Occipital lobe (tissue), 2 donors: ENCODE data around the gene SLC22A31. TPM values are rescaled to one million over a fixed set of nuclear protein-coding genes. Genes with fewer than 3 reads are reported as not detected.
"Not testable (repeated sequence)": the region's sequence is repeated elsewhere in the genome, so short reads cannot be mapped to it uniquely, and the experiment has no call there.

Experiments used
- DNase-seq: peaks from one replicate; lab custom pipeline; 2025; lab: John Stamatoyannopoulos, UW
- total RNA-seq: library from RNA; depleted of rRNA; stranded (reverse); fragments of >200 nt; gene quantifications from one replicate; pipeline ENCODE4 v1.2.3, GENCODE V29; 2014

The SLC22A31 gene
- total RNA-seq, result not detected

DNA sequence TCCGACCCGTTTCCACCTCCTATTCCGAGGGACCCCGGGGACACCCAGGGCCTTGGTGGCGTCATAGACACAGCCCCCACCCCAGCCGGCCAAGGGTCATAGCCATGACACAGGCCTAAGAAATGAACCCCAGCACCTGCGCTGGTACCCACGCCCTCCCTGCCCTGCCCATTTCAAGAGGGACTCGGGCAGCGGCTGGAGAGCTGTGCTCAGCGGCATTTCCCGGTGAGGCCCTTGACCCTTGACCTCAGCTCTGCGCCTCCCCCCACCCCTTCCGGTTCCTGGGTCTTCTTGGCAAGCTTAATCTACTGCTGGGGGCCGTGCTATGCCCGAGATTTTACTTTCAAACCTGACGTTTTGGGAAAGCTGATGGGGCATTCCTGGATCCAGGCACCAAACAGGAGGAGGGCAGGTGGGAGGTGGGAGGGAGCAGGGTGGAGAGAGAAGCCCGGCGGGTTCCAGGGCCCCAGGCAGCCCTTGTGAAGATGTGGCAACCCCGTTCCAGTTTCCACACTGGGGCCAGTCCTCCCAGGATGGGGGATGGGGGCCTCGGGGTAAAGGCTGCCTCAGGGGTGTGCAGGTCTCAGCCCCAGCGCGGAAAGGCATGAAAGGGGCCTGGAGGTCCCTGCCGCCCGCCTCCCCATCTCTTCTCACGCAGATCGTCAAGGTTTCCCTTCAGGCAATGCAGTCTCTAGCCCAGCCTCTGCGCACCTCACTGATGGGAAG lies at the start of gene SLC22A31:
Gene SLC22A31, minus strand, starts transcription at position 414 of the 726 bp plus-strand sequence. Its CDS starts 36 bp downstream, at position 378.
- no peak for DNase-seq

DNA sequence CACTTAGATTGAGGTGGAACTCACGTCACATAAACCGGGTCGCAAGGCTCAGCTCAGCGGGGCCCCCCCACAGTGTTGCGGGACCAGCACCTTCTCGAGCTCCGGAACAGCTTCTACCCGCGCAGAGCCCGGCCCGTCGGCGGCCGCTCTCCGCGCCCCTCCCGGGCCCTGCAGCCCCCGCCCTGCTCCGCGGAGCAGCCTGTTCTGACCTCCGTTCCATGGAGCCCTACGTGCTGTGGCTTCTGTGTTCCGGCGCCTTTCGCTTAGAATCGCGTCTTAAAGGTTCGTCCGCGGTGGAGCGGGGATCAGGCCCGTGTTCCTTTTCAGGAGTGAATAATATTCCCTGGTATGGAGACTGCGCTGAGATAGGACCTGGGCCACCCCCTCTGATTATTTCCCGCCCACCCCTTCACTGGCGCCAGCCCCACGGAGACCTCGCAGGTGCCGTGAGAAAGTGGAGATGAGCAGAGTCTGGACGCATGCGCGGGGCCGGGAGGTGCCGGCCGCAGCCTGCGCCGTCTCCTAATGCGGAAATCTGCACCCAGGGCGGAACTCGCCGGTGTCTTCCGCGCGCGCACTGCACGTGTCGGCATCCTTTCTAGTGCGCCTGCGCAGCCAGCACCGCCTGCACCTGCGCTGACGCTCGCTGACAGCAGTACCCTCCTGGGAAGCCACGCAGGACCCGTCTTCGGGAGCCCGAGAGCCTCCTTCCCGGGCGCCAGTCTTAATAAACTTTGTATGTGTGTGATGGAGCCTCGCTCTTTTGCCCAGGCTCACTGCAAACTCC lies 48.1 kb upstream of the SLC22A31 start:
- DNase-seq, result no peak

DNA sequence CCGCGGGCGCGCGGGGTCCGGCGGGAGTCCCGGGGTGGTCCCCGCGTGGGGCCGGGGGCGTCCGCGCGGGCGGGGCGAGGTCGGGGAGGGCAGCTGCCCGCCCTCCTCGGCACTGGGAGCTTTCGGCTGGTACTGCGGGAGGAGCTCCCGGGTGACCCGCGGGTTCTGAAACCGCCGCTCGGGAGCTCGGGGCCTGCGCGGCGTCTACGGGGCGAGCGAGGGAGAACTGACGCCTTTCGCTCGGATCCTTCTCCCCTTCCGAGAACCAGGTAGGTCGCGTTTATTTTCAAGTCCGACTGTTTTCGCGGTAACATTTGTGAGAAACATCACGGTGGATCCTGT lies 47.4 kb upstream of the SLC22A31 start:
- DNase-seq, result not testable (repeated sequence)

DNA sequence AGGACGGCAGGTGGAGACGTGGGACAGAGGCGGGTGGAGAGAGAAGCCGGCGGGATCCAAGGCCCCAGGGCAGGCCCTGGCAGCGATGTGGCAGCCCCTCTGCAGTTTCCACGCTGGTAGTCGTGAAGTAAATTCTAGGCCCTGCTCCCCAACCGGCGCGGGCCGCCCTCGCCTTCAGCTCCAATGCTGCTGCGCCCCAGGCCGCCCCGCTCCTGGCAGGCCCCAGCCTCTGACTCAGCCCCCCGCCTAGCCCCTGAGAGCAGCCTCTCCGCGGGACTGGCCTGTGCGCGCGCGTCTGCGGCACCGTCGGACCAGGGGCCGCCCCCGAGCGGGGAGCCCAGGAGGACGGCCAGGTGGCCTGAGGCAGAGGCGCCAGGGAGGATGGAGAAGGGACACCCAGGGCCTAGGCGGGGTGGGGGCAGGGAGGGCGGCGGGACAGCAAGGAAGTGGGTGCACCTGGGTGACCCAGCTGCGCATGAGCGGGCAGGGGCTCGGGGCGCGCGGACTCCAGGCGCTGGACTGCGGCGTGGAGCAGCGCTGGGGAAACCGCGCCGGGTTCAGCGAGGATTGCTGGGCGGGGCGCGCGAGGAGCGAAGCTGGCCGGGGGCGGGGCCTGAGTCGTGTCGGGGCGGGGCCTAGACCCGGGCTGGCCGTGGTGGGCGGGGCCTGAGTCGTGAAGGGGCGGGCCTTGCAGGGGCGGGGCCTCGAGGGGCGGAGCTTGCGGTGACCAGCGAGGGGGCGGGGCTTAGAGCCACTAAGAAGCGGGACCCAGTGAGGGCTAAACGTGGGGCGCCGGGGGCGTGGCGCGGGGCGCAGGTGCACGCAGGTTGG lies 46.8 kb upstream of the SLC22A31 start:
- peak; percentile 88 for DNase-seq

DNA sequence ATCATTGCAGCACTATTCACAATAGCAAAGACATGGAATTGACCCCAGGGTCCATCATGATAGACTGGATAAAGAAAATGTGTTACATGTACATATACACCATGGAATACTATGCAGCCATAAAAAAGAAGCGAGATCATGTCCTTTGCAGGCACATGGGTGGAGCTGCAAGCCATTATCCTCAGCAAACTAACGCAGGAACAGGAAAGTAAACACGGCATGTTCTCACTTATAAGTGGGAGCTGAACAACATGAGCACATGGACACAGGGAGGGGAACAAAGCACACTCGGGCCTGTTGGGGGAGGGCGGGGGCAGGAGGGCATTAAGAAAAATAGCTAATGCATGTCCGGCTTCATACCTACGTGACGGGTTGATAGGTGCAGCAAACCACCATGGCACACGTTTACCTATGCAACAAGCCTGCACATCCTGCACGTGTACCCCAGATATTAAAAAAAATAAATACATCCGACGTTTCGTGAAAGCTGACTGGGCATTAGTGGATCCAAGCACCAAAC lies 46.1 kb upstream of the SLC22A31 start:
- DNase-seq, result no peak

DNA sequence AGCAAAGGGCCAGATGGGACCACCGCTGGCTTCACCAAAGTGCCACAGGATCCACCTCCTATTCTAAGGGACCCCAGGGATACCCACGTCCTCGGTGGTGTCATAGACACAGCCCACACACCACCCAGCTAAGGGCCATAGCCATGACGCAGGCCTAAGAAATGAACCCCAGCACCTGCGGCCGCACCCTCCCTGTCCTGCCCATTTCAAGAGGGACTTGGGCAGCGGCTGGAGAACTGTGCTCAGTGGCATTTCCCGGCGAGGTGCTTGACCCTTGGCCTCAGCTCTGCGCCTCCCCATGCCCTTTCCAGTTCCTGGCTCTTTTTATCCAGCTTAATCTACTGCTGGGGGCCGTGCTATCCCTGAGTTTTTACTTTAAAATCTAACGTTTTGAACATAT lies 44.4 kb upstream of the SLC22A31 start:
- DNase-seq, result no peak

DNA sequence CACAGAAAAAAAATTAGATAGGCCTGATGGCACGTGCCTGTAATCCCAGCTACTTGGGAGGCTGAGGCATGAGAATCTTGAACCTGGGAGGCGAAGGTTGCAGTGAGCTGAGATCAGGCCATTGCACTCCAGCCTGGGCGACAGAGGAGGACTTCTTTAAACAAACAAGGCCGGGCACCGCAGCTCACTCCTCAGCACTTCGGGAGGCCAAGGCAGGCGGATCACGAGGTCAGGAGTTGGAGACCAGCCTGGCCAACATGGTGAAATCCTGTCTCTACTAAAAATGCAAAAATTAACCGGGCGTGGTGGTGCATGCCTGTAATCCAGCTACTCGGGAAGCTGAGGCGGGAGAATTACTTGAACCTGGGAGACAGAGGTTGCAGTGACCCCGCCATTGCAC lies 43.9 kb upstream of the SLC22A31 start:
- not testable (repeated sequence) for DNase-seq

DNA sequence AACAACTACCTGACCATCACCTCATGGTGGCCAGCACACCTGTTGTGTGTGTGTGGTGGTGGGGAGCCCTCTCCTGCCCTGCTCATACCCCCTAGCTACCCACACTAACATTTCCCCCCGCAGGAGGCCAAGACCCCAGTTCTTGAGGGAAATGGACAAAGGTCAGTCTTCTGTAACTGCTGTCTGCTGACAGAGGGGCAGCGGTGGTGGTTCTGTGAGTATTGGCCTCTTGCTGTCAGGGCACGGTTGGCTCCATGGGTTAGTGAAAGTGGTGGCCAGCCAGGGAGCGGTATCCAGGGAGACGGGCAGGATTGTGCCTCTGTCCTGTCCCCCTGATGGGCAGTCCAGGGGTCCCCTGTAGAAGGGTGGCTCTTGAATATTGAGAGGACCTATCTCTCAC lies 43.3 kb upstream of the SLC22A31 start:
- DNase-seq, result no peak

DNA sequence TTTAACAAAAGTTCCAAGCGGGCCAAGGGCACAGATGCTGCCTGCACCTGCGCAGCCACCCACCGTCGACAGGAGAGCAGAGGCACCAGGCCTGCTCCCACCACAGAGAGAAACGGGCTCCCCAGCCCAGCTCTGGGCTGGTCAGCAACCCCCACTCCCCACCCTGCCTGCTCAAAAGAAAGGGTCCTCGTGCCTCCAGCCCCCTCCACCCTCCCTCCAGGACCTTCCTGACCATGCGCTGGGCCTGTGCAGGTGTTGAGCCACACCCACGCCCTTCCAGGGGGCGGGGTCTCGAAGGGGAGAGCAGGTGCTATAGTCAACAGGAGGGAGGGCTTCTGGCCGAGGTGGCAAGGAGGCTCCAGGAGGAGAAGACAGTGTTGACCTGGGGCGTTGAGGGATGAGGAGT lies 42.5 kb upstream of the SLC22A31 start:
- DNase-seq, result no peak

DNA sequence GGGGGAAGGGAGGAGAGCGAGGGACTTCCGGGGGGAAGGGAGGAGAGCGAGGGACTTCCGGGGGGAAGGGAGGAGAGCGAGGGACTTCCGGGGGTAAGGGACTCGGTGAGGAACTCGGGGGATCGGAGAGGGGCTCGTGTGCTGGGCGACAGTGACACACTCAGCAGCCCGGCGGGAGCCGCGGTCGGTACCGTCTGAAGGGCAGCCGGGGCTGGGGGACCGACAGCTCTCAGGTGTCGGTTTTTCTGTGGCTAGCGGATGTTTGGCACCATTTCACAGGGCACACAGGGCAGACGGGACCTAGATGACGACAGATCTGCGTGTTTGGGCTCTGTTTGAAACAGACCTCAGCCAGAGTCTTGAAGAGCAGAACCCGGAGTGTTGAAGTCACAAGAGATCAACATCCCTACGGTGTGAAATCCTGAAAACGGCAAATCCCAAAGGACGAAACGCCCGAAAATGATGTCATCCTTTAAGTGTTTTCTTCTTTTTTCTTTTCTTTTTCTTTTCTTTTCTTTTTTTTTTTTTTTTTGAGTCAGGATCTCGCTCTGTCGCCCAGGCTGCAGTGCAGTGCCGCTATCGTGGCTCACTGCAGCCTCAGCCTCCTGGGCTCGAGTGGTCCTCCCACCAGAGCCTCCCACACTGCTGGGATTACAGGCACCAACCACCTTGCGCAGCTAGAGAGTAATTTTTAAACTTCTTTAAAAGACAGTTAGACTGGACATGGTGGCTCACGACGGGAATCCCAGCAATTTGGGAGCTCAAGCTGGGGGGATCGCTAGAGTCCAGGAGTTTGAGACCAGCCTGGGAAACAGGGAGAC lies 41.1 kb upstream of the SLC22A31 start:
- peak; percentile 26 for DNase-seq

DNA sequence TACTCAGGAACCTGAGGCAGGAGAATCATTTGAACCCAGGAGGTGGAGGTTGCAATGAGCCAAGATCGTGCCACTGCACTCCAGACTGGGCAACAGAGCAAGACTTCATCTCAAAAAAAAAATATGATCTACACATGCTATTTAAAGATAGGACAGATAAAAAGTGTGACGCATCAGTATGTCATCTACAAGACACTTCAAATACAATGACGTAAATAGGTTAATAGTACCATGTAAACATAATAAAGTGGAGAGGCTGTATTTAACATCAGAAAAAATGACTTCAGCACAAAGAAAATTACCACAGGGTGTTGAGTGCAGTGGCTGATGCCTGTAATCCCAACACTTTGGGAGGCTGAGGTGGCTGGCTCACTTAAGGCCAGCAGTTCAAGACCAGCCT lies 37.4 kb upstream of the SLC22A31 start:
- DNase-seq, result no peak

DNA sequence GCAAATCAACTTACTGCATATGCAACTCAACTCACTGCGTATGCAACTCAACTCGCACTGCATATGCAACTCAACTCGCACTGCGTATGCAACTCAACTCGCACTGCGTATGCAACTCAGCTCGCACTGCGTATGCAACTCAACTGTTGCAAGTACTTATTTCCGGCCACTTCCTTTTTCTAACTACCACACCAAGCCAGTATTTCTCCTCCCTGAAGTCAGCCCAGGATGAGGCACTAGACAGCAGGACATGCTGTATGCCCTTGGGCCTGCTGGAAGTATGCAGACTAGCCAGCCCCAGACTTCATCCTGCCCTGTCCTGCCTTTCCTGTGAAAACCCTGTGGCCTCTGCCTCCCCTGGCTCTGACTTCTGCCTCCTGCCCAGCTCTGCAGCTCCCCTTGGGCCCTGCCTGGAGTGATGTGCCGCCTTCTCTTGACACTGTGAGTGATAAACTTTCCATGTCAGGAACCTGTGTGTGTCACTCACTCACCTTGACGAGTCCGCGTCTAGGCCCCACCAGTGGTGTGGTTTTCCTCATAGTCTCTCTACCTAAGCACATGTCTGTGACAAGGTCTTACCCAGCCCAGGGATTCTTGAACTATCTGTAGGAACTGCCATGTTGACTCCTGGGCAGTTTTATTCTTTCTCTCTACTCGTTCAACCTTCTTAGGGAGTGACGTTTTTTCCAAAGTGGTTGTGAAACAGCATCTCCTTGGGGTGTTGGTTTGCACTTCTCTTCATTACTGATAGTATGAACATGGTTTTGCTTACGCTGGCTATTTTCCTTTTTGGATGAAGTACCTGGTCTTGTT lies 33.5 kb upstream of the SLC22A31 start:
- DNase-seq, result no peak

DNA sequence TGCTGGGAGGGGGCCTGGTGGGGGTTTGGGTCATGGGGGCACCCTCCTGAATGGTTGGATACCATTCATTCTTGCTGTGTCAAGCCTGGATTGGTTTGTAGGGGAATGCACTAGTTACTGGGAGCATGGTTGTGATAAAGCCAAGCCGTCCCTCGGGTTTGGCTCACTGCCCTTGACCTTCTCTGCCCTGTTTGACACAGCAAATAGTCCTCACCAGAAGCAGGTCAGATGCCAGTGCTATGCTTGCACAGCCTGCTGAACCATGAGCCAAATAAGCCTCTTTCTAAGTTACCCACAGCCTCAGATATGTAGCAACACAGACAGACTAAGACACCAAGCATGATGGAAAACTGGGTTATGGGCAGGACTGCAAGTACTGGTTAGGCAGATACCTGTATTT lies 31.8 kb upstream of the SLC22A31 start:
- no peak for DNase-seq

DNA sequence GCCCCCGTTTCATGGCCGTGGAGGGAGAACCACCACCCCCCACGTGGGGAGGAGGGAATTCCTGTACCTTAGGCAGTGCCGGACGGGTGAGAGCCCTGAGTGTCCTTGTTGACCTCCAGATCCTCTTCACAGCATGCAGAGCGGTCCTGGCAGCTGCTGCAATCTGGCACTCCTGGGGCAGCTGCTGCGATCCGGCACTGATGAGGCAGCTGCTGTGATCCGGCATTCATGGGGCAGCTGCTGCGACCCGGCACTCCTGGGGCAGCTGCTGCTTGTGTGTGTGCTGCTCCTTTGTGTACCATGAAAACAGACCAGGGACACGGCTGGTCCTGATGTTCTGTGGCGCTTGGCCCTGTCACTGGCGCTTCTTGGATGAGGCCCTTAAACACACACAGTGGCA lies 29.9 kb upstream of the SLC22A31 start:
- DNase-seq, result no peak

DNA sequence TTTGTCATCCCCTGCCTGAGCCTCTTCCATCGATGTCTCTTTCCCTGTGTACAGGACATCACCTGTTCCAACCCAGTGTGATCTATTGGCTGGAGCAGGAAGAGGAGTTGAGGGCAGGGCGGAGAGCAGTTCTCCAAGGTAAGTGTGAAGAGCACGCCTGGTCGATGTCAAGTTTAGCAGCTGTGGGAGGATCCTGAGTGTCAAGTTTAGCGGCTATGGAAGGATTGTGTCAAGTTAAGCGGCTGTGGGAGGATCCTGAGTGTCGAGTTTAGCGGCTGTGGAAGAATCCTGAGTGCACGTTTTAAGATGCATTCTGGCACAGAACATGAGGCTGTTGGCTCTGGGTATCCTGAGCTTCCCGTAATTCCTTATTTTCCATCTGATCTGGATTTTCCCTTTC lies 24.3 kb upstream of the SLC22A31 start:
- no peak for DNase-seq

DNA sequence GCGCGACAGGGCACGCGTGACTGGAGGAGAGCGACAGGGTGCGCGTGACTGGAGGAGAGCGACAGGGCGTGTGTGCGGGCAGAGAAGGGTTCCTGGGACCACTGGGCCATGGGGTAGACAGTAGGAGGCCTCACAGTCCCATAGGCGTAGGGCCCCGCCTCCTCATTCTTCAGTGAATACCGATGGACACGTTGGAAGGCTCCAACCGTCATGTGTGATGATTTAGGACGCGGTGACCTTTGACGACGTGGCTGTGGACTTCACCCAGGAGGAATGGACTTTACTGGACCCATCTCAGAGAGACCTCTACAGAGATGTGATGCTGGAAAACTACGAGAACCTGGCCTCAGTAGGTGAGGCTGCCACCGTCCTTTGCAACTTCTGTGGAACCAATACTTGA lies 22.6 kb upstream of the SLC22A31 start:
- DNase-seq, result no peak

DNA sequence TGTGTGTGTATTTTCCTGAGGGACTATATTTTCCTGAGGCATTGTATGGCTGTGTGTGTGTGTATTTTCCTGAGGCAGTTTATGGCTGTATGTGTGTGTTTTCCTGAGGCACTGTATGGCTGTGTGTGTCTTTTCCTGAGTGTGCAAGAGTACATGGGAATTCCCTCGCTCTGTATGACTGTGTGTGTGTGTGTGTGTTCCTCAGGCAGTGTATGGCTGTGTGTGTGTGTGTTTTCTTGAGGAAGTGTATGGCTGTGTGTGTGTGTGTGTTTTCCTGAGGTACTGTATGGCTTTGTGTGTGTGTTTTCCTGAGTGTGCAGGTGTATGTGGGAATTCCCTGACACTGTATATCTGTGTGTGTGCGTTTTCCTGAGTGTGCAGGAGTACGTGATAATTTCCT lies 21.3 kb upstream of the SLC22A31 start:
- DNase-seq, result no peak

DNA sequence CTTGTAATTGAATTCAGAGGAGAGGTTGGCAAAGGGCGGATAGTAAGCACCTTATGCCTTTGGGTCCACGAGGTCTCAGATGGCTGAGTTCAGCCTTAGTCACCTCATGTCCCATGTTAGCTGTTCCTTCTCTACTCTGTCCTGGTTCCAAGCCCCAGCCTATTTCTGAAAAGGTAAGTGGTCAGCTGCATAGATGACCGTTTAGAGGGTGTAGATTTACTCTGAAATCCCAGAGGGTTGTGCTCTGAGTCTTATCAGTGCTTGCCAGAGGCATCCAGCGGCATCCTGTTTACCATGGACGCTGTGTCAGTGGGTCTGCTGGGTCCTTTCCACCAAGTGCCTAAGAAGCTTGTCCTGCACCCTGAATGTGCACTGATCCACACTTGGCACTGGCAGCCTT lies 19.0 kb upstream of the SLC22A31 start:
- DNase-seq, result no peak

DNA sequence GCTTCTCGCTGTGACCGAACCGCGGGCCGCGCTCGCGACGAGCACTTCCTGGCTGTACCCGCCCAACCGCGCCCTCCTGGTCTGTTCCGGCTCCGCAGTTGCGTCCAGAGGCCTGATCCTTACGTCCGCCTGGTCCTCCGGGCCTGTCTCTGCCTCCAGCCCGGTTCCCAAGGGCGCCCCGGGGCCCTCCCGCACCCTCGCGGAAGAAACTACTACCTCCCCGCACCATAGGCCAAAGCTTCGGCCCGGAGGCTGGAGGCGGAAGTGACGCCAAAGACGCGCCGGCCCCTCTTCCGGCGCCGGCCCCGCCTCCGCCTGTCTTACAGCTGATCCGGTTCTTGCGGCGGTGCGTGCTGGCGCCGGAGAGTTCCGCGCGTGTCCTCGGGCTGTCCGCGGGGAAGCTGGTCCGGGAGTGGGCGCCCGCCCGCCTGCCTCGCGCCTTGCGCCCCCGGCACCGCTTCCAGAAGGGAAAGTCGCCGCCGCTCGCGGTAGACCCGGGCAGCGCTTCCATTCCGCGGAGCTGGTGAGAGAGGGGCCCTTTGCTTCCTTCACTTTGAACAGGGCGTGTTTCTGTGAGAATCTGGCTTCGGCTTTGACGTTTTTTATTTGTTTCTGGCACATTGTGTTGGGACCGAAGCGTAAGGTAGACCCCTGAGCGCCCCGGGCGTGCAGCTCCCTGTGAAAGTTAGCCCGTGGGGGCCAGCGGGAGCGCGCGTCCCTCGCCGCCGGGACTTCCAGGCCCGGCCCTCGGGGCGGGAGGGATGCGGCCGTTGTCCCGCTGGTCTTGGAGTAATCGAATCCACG lies 17.3 kb upstream of the SLC22A31 start, which contains the start of gene ZNF778:
Gene ZNF778, plus strand, starts transcription at position 316 of the 804 bp plus-strand sequence. CDS start 3,425 bp downstream, outside the sequence.
- DNase-seq, result peak; percentile 87

DNA sequence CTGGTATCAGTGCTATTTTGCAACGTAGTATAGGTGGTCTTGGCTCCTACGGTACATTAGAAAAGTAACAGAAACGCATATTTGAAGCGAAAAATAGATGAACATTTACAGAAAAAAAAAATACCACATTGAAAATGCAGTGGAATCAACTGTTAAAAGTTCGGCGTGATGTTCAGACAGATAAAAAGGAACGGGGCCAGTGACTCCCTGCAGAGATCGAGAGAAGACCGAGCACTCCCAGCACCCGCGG lies 16.7 kb upstream of the SLC22A31 start:
- no peak for DNase-seq
